ACC112 (cell line): ENCODE results near the gene DBH.

Experiments used
- H2AFZ ChIP-seq: fragments of 200-600 bp; sonication (generic); one replicate; pipeline ENCODE4 v1.6.0; 2017; ENCODE audit warnings: antibody characterized with exemption, low read length; ENCODE audit not compliant: unreplicated experiment
- H3K27ac ChIP-seq: fragments of 200-600 bp; sonication (generic); 2 replicates; pipeline ENCODE4 v1.5.1; 2014; ENCODE audit warnings: low read depth, mild to moderate bottlenecking, antibody characterized with exemption, low read length, moderate library complexity
- H3K27me3 ChIP-seq: fragments of 200-600 bp; sonication (generic); 2 replicates; pipeline ENCODE4 v1.6.1; 2014; ENCODE audit warnings: mild to moderate bottlenecking, antibody characterized with exemption, low read length, moderate library complexity, mixed read lengths; ENCODE audit not compliant: insufficient read depth
- H3K36me3 ChIP-seq: fragments of 200-600 bp; sonication (generic); 2 replicates; pipeline ENCODE4 v1.6.1; 2016; ENCODE audit warnings: mild to moderate bottlenecking, antibody characterized with exemption, low read length, moderate library complexity, mixed read lengths; ENCODE audit not compliant: insufficient read depth
- H3K4me1 ChIP-seq: fragments of 200-600 bp; sonication (generic); one replicate; pipeline ENCODE4 v1.6.1; 2016; ENCODE audit warnings: low read length, mixed read lengths; ENCODE audit not compliant: insufficient read depth, unreplicated experiment, control insufficient read depth
- H3K4me3 ChIP-seq: fragments of 200-600 bp; sonication (generic); 2 replicates; pipeline ENCODE4 v1.5.1; 2014; ENCODE audit warnings: mild to moderate bottlenecking, low read depth, low read length
- H3K79me2 ChIP-seq: fragments of 200-600 bp; sonication (generic); one replicate; pipeline ENCODE4 v1.6.0; 2016; ENCODE audit warnings: low read length; ENCODE audit not compliant: control insufficient read depth, unreplicated experiment, insufficient read depth

The DBH gene

GRCh38 chr9:133635533-133636531 is at the start of gene DBH:
DBH (plus strand) TSS chr9:133636363; CDS start chr9:133636372, 9 bp downstream.
- Histone ChIP-seq H3K27me3 (peaks cover 58% of the 10 kb centered on the region), H3K4me1 (no peaks in the 10 kb centered on the region), H2AFZ (no peak within 1 kb of the TSS), H3K79me2 (no peaks in the 10 kb centered on the region), H3K27ac (no peak within 1 kb of the TSS), H3K4me3 (no peak within 1 kb of the TSS), H3K36me3 (no peaks in the 10 kb centered on the region)

- Histone ChIP-seq H3K79me2 (no peaks in the 10 kb centered on the region), H3K27me3 (peaks cover 20% of the 10 kb centered on the region), H3K4me1 (no peaks in the 10 kb centered on the region), H3K27ac (no peak overlapping the region), H3K4me3 (no peak overlapping the region), H2AFZ (no peak overlapping the region), H3K36me3 (no peaks in the 10 kb centered on the region)
These were observed 49.1 kb upstream of the DBH start for GRCh38 chr9:133587051-133587450.

GRCh38 chr9:133587466-133587865 is 48.7 kb upstream of the DBH start:
- Histone ChIP-seq H3K79me2 (no peaks in the 10 kb centered on the region), H3K4me3 (no peak overlapping the region), H3K36me3 (no peaks in the 10 kb centered on the region), H2AFZ (no peak overlapping the region), H3K27me3 (peaks cover 20% of the 10 kb centered on the region), H3K27ac (no peak overlapping the region), H3K4me1 (no peaks in the 10 kb centered on the region)

GRCh38 chr9:133589454-133590227 is 46.5 kb upstream of the DBH start:
- Histone ChIP-seq H3K4me3 (no peak overlapping the region), H3K27me3 (peaks cover 25% of the 10 kb centered on the region), H3K27ac (no peak overlapping the region), H3K4me1 (no peaks in the 10 kb centered on the region), H3K79me2 (no peaks in the 10 kb centered on the region), H2AFZ (no peak overlapping the region), H3K36me3 (no peaks in the 10 kb centered on the region)

GRCh38 chr9:133590231-133590855 is 45.8 kb upstream of the DBH start:
- Histone ChIP-seq H3K79me2 (no peaks in the 10 kb centered on the region), H3K27ac (no peak overlapping the region), H3K4me1 (no peaks in the 10 kb centered on the region), H3K27me3 (peaks cover 18% of the 10 kb centered on the region), H2AFZ (no peak overlapping the region), H3K4me3 (no peak overlapping the region), H3K36me3 (no peaks in the 10 kb centered on the region)

GRCh38 chr9:133591116-133591910 is 44.9 kb upstream of the DBH start:
- Histone ChIP-seq H2AFZ (no peak overlapping the region), H3K27ac (no peak overlapping the region), H3K27me3 (peaks cover 12% of the 10 kb centered on the region), H3K4me3 (no peak overlapping the region), H3K79me2 (no peaks in the 10 kb centered on the region), H3K4me1 (no peaks in the 10 kb centered on the region), H3K36me3 (no peaks in the 10 kb centered on the region)

GRCh38 chr9:133591985-133592384 is 44.2 kb upstream of the DBH start:
- Histone ChIP-seq H3K79me2 (no peaks in the 10 kb centered on the region), H2AFZ (no peak overlapping the region), H3K4me3 (no peak overlapping the region), H3K4me1 (no peaks in the 10 kb centered on the region), H3K27me3 (peaks cover 16% of the 10 kb centered on the region; the same call in 1 of the 2 replicates), H3K36me3 (no peaks in the 10 kb centered on the region), H3K27ac (no peak overlapping the region)

- no peaks in the 10 kb centered on the region for H3K4me1 ChIP-seq
- no peaks in the 10 kb centered on the region for H3K36me3 ChIP-seq
- H3K27ac ChIP-seq, result no peak overlapping the region
- no peak overlapping the region for H3K4me3 ChIP-seq
- H2AFZ ChIP-seq, result no peak overlapping the region
- H3K27me3 ChIP-seq, result peaks cover 20% of the 10 kb centered on the region; the same call in 1 of the 2 replicates
- H3K79me2 ChIP-seq, result no peaks in the 10 kb centered on the region
These were observed 43.3 kb upstream of the DBH start for GRCh38 chr9:133592731-133593409.

- no peak overlapping the region for H2AFZ ChIP-seq
- peaks cover 23% of the 10 kb centered on the region; the same call in 1 of the 2 replicates for H3K27me3 ChIP-seq
- H3K36me3 ChIP-seq, result no peaks in the 10 kb centered on the region
- no peaks in the 10 kb centered on the region for H3K4me1 ChIP-seq
- H3K4me3 ChIP-seq, result no peak overlapping the region
- H3K79me2 ChIP-seq, result no peaks in the 10 kb centered on the region
- H3K27ac ChIP-seq, result no peak overlapping the region
These were observed 42.4 kb upstream of the DBH start for GRCh38 chr9:133593587-133594253.
